Hepatocyte (in vitro differentiated cells): Measurements from ENCODE around the gene CBX1.

Source experiments
- EZH2phosphoT487 ChIP-seq: fragments of 200-600 bp; sonication (generic); IDR thresholded peaks from one replicate; pipeline ENCODE4 v1.6.1; 2018; ENCODE audit warnings: antibody characterized with exemption, mild to moderate bottlenecking, low read depth, moderate library complexity; ENCODE audit not compliant: unreplicated experiment, severe bottlenecking
- TF ChIP-seq, protein P1 (sequence below): fragments of 200-600 bp; sonication (generic); IDR thresholded peaks from 2 replicates; pipeline ENCODE4 v1.5.1; 2016; ENCODE audit warnings: antibody characterized with exemption, mild to moderate bottlenecking; ENCODE audit not compliant: poor library complexity

DNA sequence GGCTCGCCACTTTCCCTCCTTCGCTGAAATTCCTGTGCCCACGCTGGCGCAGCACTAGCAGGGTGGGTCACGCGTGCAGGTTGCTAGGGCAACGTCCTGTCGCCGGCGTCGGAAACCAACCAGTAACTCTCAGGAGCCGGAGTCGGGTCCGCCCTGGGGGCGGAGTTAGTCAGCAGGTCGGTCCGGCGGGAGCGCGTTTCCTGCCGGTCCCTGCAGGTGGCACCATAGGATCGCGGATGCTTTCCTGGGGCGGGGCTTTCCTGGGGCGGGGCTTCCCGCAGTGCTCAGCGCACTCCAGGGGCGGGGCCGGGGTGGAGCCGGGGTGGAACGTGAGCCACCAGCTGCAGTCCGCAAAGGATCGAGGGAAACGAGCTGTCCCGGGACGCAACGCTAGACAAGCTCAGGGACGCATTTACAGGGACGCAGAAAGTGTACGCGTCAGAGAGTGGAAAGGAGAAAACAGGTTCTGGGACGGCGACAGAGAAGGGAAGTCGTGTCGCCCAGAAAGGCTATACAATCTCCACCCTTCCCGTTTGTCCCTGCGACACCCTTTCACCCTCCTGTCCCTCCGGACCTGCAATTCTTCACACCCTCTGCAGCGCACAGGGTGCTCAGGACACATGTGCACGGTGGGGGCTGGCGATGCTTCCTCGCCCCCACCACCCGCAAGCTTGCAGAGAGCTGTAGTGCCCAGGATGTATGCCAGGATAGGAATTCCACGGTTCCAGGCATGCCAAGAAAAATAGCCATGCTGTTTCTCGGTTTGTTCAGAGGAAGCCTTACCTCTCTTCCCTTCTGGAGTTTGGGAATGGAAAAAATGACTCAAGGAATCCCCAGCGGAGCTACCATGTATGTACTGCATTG, 76.0 kb downstream of the CBX1 start:
- TF ChIP-seq, protein P1, sequence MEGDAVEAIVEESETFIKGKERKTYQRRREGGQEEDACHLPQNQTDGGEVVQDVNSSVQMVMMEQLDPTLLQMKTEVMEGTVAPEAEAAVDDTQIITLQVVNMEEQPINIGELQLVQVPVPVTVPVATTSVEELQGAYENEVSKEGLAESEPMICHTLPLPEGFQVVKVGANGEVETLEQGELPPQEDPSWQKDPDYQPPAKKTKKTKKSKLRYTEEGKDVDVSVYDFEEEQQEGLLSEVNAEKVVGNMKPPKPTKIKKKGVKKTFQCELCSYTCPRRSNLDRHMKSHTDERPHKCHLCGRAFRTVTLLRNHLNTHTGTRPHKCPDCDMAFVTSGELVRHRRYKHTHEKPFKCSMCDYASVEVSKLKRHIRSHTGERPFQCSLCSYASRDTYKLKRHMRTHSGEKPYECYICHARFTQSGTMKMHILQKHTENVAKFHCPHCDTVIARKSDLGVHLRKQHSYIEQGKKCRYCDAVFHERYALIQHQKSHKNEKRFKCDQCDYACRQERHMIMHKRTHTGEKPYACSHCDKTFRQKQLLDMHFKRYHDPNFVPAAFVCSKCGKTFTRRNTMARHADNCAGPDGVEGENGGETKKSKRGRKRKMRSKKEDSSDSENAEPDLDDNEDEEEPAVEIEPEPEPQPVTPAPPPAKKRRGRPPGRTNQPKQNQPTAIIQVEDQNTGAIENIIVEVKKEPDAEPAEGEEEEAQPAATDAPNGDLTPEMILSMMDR, result peak; percentile 99
- TF ChIP-seq EZH2phosphoT487, result no peak
